ENCODE measurements around the gene MOSPD3.

DNA sequence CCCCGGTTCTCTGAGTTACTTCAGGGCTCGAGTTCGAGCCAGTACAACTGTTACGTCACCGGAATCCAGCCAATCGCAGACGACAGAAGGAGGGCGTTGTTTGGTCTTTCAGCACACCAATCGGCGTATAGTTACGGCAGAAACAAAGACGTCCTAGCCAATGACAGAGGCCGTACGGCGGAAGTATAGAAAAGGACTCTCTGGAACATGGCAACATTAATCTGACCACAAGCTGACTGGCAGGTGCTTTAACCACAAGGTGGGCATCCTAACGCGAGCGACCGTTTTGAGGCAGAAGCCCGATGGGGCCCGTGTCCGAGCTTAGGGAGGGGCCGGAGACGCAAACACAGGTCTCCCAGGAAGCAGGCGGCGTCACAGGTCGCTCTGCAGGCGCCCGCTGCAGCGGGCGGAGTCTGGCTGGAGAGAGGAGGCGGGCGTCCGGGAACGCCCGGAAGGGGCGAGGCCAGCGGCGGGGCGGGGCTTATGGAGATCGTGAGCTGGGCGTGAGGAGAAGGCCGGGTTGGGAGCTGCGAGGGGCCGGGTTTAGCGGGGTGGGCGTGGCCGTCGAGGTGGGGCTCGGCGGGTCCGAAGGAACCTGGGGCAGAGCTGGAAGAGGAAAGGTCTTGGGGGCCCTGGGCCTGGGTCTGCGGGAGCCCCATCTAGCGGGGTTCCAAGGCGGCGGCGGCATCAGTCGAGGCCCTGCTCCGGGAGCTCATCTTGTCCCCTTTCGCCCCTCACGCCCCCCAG is at the start of gene MOSPD3:
- TF ChIP-seq HDGF (IDR thresholded peaks at IDR 0.05; ENCODE audit: borderline replicate concordance) (no peak), FOXA1 (IDR thresholded peaks at IDR 0.05) (no peak), FOXK2 (IDR thresholded peaks at IDR 0.05) (no peak), SUZ12 (IDR thresholded peaks at IDR 0.05) (no peak), ARNT (IDR thresholded peaks at IDR 0.05) (no peak), CTBP1 (IDR thresholded peaks at IDR 0.05; ENCODE audit: borderline replicate concordance) (no peak), ELF4 (IDR thresholded peaks at IDR 0.05) (peak; percentile 38), NFRKB (IDR thresholded peaks at IDR 0.05) (no peak), LEF1 (IDR thresholded peaks at IDR 0.05; ENCODE audit: borderline replicate concordance) (no peak), L3MBTL2 (conservative IDR thresholded peaks at IDR 0.05) (no peak; the same call in 1 of the 2 replicates), BHLHE40 (IDR thresholded peaks at IDR 0.05; ENCODE audit: borderline replicate concordance) (no peak)
- TF ChIP-seq, protein P1, sequence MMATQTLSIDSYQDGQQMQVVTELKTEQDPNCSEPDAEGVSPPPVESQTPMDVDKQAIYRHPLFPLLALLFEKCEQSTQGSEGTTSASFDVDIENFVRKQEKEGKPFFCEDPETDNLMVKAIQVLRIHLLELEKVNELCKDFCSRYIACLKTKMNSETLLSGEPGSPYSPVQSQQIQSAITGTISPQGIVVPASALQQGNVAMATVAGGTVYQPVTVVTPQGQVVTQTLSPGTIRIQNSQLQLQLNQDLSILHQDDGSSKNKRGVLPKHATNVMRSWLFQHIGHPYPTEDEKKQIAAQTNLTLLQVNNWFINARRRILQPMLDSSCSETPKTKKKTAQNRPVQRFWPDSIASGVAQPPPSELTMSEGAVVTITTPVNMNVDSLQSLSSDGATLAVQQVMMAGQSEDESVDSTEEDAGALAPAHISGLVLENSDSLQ (IDR thresholded peaks at IDR 0.05): peak; percentile 95

Measured in HEK293T (cell line).